Measurements from ENCODE around the gene CYB5D1. TPM values are rescaled to one million over a fixed set of nuclear protein-coding genes. Genes with fewer than 3 reads are reported as not detected.

CYB5D1 gene
- total RNA-seq, 1 donor from 2014 or later = 9.2 TPM

- H3K9me3 Mint-ChIP-seq (ENCODE audit: unreplicated experiment) = peaks cover 2% of the 10 kb centered on the region
- TF ChIP-seq CTCF (IDR thresholded peaks at IDR 0.05; ENCODE audit: partially characterized antibody, unreplicated experiment) = no peak
- peaks cover 4% of the 10 kb centered on the region for H3K27me3 Mint-ChIP-seq (ENCODE audit: unreplicated experiment)
- peaks cover 26% of the 10 kb centered on the region for H3K36me3 Mint-ChIP-seq (ENCODE audit: unreplicated experiment)
- H3K4me1 Mint-ChIP-seq (ENCODE audit: low read depth, unreplicated experiment) = peaks cover 7% of the 10 kb centered on the region
- no peak for DNase-seq
- H3K27ac Mint-ChIP-seq (ENCODE audit: unreplicated experiment) = no peak overlapping the region
- no peak overlapping the region for H3K4me3 Mint-ChIP-seq (ENCODE audit: unreplicated experiment)
Measured at GRCh38 chr17:7909089-7909488, 51.3 kb downstream of the CYB5D1 start.

GRCh38 chr17:7910281-7910680, 52.5 kb downstream of the CYB5D1 start:
- Mint-ChIP-seq H3K27ac (ENCODE audit: unreplicated experiment) (no peak overlapping the region), H3K36me3 (ENCODE audit: unreplicated experiment) (peaks cover 14% of the 10 kb centered on the region), H3K4me1 (ENCODE audit: low read depth, unreplicated experiment) (peaks cover 11% of the 10 kb centered on the region), H3K27me3 (ENCODE audit: unreplicated experiment) (peaks cover 9% of the 10 kb centered on the region), H3K4me3 (ENCODE audit: unreplicated experiment) (no peak overlapping the region), H3K9me3 (ENCODE audit: unreplicated experiment) (peaks cover 4% of the 10 kb centered on the region)
- no peak for TF ChIP-seq CTCF (IDR thresholded peaks at IDR 0.05; ENCODE audit: partially characterized antibody, unreplicated experiment)
- no peak for DNase-seq

GRCh38 chr17:7910711-7911110, 52.9 kb downstream of the CYB5D1 start:
- Mint-ChIP-seq H3K27ac (ENCODE audit: unreplicated experiment) (no peak overlapping the region), H3K27me3 (ENCODE audit: unreplicated experiment) (peaks cover 9% of the 10 kb centered on the region), H3K4me3 (ENCODE audit: unreplicated experiment) (no peak overlapping the region), H3K9me3 (ENCODE audit: unreplicated experiment) (peaks cover 3% of the 10 kb centered on the region), H3K36me3 (ENCODE audit: unreplicated experiment) (peaks cover 11% of the 10 kb centered on the region), H3K4me1 (ENCODE audit: low read depth, unreplicated experiment) (peaks cover 8% of the 10 kb centered on the region)
- no peak for TF ChIP-seq CTCF (IDR thresholded peaks at IDR 0.05; ENCODE audit: partially characterized antibody, unreplicated experiment)
- DNase-seq = no peak

- H3K4me3 Mint-ChIP-seq (ENCODE audit: unreplicated experiment) = no peak overlapping the region
- peaks cover 3% of the 10 kb centered on the region for H3K9me3 Mint-ChIP-seq (ENCODE audit: unreplicated experiment)
Measured at GRCh38 chr17:7911116-7911515, 53.3 kb downstream of the CYB5D1 start.

More at GRCh38 chr17:7911116-7911515, 53.3 kb downstream of the CYB5D1 start:
- no peak for TF ChIP-seq CTCF (IDR thresholded peaks at IDR 0.05; ENCODE audit: partially characterized antibody, unreplicated experiment)
- Mint-ChIP-seq H3K27ac (ENCODE audit: unreplicated experiment) (no peak overlapping the region), H3K36me3 (ENCODE audit: unreplicated experiment) (peaks cover 11% of the 10 kb centered on the region), H3K27me3 (ENCODE audit: unreplicated experiment) (peaks cover 9% of the 10 kb centered on the region), H3K4me1 (ENCODE audit: low read depth, unreplicated experiment) (peaks cover 6% of the 10 kb centered on the region)
- no peak for DNase-seq

Other genes starting within 250 kb of the CYB5D1 start
- gene FXR2, start 243.1 kb upstream of the CYB5D1 start, total RNA-seq (ENCODE audit: unreplicated experiment) = 108 TPM
- gene SAT2, start 230.2 kb upstream of the CYB5D1 start, total RNA-seq (ENCODE audit: unreplicated experiment) = 97.3 TPM
- not detected for gene SHBG, start 227.9 kb upstream of the CYB5D1 start, total RNA-seq (ENCODE audit: unreplicated experiment)
- gene ATP1B2, start 207.1 kb upstream of the CYB5D1 start, total RNA-seq (ENCODE audit: unreplicated experiment) = 11.3 TPM
- 38.2 TPM for gene TP53, start 170.5 kb upstream of the CYB5D1 start, total RNA-seq (ENCODE audit: unreplicated experiment)
- gene WRAP53, start 169.5 kb upstream of the CYB5D1 start, total RNA-seq (ENCODE audit: unreplicated experiment) = 19.5 TPM
- gene EFNB3, start 152.8 kb upstream of the CYB5D1 start, total RNA-seq (ENCODE audit: unreplicated experiment) = 17.9 TPM
- gene DNAH2, start 140.3 kb upstream of the CYB5D1 start, total RNA-seq (ENCODE audit: unreplicated experiment) = 0.07 TPM
- 191 TPM for gene KDM6B, start 23.8 kb upstream of the CYB5D1 start, total RNA-seq (ENCODE audit: unreplicated experiment)
- 23.7 TPM for gene TMEM88, start 2.9 kb upstream of the CYB5D1 start, total RNA-seq (ENCODE audit: unreplicated experiment)
- gene NAA38, start 444 bp upstream of the CYB5D1 start, total RNA-seq (ENCODE audit: unreplicated experiment) = 49.7 TPM
- 129 TPM for gene CHD3, start 30.8 kb downstream of the CYB5D1 start, total RNA-seq (ENCODE audit: unreplicated experiment)
- 0.49 TPM for gene RNF227, start 58.3 kb downstream of the CYB5D1 start, total RNA-seq (ENCODE audit: unreplicated experiment)
- 12.3 TPM for gene KCNAB3, start 71.9 kb downstream of the CYB5D1 start, total RNA-seq (ENCODE audit: unreplicated experiment)
- 214 TPM for gene TRAPPC1, start 73.9 kb downstream of the CYB5D1 start, total RNA-seq (ENCODE audit: unreplicated experiment)
- 55.7 TPM for gene CNTROB, start 74.2 kb downstream of the CYB5D1 start, total RNA-seq (ENCODE audit: unreplicated experiment)
- not detected for gene GUCY2D, start 144.6 kb downstream of the CYB5D1 start, total RNA-seq (ENCODE audit: unreplicated experiment)
- not detected for gene ALOX15B, start 181.1 kb downstream of the CYB5D1 start, total RNA-seq (ENCODE audit: unreplicated experiment)
- not detected for gene ALOX12B, start 229.7 kb downstream of the CYB5D1 start, total RNA-seq (ENCODE audit: unreplicated experiment)

Measured in glutamatergic neuron (in vitro differentiated cells).